GM10266 (cell line): ENCODE data around the gene TCEAL6.
"Not testable (repeated sequence)": the region's sequence is repeated elsewhere in the genome, so short reads cannot be mapped to it uniquely, and the experiment has no call there.

Experiments
- DNase-seq: peaks from one replicate; pipeline ENCODE4 v3.0.0; 2012; ENCODE audit errors: extremely low spot score
- TF ChIP-seq, protein P1 (sequence below): IDR thresholded peaks from 2 replicates; pipeline ENCODE4 v1.5.1; 2012; ENCODE audit warnings: mild to moderate bottlenecking, low read depth; ENCODE audit not compliant: control insufficient read depth, insufficient read depth; ENCODE audit errors: missing control alignments

The TCEAL6 gene

DNA sequence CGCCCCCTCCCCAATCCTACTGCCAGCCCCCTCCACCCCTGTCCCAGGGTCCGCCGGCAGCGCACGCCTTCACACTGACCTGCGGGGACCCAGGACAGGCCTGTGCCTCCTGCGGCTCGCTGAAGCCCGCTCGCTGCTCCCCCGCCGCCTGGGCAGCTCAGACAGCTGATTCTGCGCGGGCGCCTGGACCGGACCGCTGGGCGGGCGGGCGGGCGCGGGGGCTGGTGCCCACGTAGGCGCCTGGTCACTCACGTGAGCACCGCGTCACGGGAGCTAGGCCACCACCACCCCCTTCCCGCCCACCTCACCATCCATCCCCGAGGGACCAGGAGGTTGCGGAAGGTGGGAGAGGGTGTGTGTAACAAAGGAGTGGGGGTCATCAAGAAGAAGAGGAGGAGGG, at the start of gene TCEAL6:
TCEAL6 (minus strand) TSS at position 208 of the 400 bp plus-strand sequence.
- not testable (repeated sequence) for DNase-seq

DNA sequence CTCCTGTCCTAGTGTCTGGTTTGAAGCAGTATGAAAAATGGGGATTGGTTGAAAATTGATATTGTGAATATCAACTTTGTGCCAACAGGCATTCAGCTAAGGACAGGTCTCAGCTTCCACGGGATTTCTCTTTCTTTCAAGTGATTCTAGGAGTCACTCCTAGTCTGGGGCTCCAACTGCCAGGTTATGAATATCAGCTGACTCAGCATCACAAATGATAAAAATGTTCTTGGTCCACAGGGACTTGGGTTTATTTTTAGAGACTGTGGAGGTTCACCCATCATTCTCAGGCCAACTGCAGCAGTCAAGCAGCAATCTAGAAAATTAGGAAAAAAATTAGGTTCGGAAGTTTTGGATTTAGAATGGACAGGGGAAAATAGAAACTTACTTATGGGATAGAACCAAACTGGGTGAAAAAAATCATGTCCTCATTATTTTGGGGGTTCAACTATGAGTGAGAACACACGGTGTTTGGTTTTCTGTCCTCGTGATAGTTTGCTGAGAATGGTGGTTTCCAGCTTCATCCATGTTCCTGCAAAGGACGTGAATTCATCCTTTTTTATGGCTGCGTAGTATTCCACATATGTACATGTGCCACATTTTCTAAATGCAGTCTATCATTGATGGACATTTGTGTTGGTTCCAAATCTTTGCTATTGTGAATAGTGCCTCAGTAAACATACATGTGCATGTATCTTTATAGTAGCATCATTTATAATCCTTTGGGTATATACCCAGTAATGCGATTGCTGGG, 43.9 kb upstream of the TCEAL6 start:
- TF ChIP-seq, protein P1, sequence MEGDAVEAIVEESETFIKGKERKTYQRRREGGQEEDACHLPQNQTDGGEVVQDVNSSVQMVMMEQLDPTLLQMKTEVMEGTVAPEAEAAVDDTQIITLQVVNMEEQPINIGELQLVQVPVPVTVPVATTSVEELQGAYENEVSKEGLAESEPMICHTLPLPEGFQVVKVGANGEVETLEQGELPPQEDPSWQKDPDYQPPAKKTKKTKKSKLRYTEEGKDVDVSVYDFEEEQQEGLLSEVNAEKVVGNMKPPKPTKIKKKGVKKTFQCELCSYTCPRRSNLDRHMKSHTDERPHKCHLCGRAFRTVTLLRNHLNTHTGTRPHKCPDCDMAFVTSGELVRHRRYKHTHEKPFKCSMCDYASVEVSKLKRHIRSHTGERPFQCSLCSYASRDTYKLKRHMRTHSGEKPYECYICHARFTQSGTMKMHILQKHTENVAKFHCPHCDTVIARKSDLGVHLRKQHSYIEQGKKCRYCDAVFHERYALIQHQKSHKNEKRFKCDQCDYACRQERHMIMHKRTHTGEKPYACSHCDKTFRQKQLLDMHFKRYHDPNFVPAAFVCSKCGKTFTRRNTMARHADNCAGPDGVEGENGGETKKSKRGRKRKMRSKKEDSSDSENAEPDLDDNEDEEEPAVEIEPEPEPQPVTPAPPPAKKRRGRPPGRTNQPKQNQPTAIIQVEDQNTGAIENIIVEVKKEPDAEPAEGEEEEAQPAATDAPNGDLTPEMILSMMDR: no peak
- no peak for DNase-seq

DNA sequence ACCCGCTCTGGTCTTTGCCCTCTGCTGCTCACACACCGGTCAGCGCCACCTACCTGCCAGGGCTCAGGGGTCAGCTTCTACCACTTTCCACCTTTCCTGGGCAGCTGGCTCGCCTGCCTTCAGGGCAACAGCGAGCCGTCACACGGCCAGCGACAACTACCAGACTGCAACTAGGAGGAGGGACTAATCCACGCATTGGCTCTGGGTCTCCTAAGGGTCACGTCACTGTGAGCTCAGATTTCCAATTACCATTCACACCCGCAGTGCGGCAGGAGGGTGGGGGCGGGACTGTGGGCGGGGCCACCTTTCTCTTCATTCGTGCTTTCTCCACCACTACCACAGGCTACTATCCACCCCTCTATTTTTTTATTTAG, 13.5 kb upstream of the TCEAL6 start, which contains the start of gene BEX5:
BEX5 (minus strand) TSS at position 172 of the 374 bp plus-strand sequence. CDS start 1,712 bp downstream, outside the sequence.
- peak; percentile 15 for DNase-seq
- TF ChIP-seq, protein P1: no peak

DNA sequence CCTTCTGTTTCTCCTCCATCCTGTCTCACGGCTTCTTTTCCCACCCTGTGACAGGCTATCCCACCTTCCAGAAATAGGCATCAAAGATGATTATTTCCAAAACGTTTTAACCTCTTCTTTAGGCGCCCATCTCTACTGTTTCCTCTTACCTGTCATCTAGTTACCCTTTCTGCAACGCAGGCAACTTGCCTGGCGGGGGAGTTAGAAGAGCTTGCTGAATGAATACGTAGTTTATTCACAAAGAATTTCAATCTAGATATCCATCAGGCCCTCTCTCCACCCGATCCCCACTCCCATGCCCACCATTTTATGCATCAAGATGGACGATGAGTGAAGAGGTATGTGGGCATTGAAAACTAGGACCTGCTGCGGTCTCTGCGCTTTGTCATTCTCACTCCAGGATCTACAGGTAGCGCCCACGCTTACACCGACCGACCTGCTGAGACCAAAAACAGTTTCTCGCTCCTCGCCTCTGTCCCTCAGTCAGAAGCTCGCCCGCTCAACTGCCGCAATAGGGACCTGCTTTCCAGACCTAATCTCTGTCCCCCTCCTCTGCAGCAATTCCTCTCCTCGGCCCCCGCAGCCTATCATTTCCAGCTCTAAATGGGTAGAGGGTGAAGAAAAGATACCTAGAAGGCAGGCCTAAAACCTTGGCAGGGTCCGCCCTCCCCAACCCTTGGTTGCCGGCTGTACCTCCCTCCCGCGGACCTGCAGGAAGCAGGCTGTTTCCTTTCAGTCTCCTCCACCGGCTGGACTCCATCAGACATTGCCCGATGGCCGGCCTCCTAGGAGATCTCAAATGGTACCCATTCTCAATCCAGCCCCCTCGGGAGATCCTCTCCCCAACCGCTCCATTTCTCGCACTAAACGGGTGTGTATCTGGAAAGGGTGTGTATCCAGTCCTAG, 12.9 kb upstream of the TCEAL6 start:
- no peak for DNase-seq
- TF ChIP-seq, protein P1: no peak

DNA sequence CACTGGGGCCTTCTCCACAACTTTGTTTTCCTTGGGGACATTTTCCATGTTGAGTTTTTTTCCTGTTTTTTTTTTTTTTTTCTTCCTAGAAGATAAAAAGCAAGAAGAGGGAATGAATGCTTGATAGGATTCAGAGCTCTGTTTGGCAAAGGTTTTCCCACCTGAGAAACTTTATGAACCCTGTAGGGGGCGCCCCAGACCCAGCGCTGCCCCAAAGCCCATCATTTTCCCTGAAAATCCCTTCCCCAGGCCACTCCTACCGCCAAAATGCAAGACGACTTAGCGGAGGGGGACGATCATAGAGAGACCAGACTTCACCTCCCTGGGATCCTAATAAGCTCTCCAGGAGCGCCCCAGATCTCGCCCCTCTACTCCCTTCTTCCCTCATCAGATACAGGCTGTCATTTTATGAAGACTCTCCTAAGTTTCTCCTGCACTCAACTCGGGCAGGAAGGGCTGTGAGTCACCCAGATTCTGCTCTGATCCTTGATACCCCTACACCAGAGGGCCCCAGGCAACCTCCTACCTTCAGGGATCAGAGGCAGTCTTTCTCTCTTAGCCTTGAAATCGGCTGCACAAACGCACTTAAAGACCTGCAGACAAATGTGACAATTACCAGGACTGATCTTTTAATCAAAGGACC, 12.1 kb upstream of the TCEAL6 start:
- no peak for DNase-seq
- TF ChIP-seq, protein P1: no peak

DNA sequence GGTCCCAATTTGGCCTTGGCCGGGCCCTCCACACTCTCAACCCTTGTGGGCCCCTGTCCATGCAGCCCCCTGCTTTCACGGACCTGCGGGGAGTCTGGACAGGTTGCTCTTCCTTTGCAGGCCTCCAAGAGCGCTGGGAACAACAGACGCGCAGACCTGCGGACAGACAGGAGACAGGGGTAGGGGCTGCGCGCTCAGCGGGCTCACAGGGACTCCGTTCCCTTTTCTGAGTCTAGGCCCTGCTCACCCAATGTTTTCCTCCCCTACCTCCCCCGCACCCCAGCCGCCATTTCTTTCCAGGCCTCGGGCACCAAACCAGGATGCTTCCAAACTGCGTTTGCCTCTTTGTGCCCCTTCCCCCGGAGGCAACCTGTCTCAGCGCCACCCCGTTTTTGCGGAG, 650 bp downstream of the TCEAL6 start:
- not testable (repeated sequence) for DNase-seq

DNA sequence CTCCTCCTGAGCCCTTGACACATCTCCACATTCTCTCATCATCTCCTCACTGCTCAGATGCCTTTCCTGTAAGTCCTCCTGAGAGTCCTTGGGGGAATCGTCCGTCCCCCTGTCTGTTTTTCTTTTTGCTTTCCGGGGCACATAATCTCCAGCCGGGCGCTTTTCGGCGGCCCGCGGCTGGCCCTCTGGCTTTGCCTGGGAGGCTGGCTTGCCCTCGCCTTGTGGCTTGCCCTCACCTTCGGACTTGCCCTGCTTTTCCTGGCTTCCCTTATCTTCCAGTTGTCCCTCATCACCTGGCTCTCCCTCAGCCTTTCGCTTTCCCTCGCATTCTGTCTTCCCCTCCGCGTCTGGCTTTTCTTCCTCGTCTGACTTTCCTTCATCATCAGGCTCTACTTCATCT, 1.4 kb downstream of the TCEAL6 start:
- DNase-seq: not testable (repeated sequence)

DNA sequence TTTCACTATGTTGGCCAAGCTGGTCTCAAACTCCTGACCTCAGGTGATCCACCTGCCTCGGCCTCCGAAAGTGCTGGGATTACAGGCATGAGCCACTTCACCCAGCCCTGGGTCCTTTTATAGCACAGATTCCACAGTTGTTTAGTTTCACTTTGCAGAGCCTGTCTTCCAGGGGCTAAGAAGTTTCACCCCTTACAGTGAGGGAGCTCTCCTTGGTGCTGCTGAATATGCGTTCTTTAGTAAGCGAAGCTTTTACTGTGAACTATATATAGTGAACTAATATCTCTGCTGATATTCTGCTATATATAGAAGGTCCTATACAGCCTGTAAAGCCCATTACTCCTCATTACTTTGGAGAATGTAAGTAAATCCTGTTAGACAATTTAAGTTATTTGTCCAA, 4.2 kb downstream of the TCEAL6 start:
- TF ChIP-seq, protein P1: no peak
- no peak for DNase-seq
